Measurements from ENCODE around the gene KCNAB1.

DNA sequence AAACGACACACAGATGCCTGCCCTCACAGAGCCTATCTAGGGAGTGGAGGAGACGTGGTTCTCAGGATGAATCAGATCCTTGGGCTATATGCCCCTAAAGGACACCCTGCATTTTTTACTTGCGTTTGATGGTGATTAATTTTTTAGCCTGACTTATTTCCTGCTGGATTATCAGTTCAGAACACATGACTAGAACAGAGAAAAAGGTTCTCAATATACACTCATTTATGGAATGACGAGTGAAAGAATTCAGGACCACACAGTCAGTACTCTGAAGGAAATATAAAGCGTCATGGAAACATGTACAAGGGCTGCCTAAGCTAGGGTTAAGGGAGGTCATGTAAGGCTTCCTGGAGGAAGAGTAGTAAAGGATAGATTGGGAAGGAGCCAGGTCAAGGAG is 312.8 kb downstream of the KCNAB1 start:
- TF ChIP-seq, protein P1, sequence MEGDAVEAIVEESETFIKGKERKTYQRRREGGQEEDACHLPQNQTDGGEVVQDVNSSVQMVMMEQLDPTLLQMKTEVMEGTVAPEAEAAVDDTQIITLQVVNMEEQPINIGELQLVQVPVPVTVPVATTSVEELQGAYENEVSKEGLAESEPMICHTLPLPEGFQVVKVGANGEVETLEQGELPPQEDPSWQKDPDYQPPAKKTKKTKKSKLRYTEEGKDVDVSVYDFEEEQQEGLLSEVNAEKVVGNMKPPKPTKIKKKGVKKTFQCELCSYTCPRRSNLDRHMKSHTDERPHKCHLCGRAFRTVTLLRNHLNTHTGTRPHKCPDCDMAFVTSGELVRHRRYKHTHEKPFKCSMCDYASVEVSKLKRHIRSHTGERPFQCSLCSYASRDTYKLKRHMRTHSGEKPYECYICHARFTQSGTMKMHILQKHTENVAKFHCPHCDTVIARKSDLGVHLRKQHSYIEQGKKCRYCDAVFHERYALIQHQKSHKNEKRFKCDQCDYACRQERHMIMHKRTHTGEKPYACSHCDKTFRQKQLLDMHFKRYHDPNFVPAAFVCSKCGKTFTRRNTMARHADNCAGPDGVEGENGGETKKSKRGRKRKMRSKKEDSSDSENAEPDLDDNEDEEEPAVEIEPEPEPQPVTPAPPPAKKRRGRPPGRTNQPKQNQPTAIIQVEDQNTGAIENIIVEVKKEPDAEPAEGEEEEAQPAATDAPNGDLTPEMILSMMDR (IDR thresholded peaks at IDR 0.05; ENCODE audit: extremely low read depth in 1 of 2, insufficient read depth in 1 of 2, low read depth in 1 of 2, low read length in 2 of 2), result no peak
- TF ChIP-seq POLR2AphosphoS5 (IDR thresholded peaks at IDR 0.05; ENCODE audit: insufficient read depth, low read depth, low read length) (no peak), POLR2A (IDR thresholded peaks at IDR 0.05; ENCODE audit: low read depth, low read length) (no peak), MYC (IDR thresholded peaks at IDR 0.05; ENCODE audit: low read depth, low read length) (no peak), FOS (IDR thresholded peaks at IDR 0.05; ENCODE audit: borderline replicate concordance, insufficient read depth, low read length) (peak; percentile 88), EZH2 (IDR thresholded peaks at IDR 0.05; ENCODE audit: borderline replicate concordance, low read depth, low read length, severe bottlenecking) (no peak), JUN (IDR thresholded peaks at IDR 0.05; ENCODE audit: borderline replicate concordance, insufficient read depth, insufficient read length, low read depth) (peak; percentile 46)
- TF ChIP-seq, protein P2, sequence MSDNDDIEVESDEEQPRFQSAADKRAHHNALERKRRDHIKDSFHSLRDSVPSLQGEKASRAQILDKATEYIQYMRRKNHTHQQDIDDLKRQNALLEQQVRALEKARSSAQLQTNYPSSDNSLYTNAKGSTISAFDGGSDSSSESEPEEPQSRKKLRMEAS (IDR thresholded peaks at IDR 0.05; ENCODE audit: insufficient read depth, insufficient read length), result no peak

All from endothelial cell of umbilical vein (primary cell).